ENCODE results near the gene CPSF2. TPM values are rescaled to one million over a fixed set of nuclear protein-coding genes. Genes with fewer than 3 reads are reported as not detected.

CPSF2 gene
- total RNA-seq, 1 experiment from 2014 or later, result 80.3 TPM

DNA sequence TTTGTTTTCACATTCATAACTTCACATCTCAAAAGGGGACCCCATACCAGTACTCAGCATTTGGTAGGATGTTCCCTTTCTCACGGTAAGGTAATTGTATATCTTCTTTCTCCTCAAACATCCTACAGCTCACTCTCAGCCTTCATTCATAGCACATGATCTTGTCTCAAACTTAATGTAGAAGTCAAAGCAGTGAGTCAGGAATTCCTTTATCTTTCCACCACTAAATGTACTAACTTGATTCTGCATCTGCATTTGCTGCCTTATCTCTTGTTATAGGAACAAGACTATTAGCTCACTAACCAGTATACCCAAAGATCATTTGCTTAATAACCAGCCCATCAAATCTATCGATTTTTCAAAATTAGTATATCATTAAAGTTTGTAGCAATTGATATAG, 22.9 kb downstream of the CPSF2 start:
- no peaks in the 10 kb centered on the region for H3K4me1 ChIP-seq
- H3K27me3 Mint-ChIP-seq (ENCODE audit: insufficient read depth, unreplicated experiment), result no peaks in the 10 kb centered on the region
- no peak overlapping the region for H3K27ac Mint-ChIP-seq (ENCODE audit: unreplicated experiment)
- no peak for DNase-seq
- CTCF ChIA-PET, result no interaction called here
- no peaks in the 10 kb centered on the region for H3K9me3 ChIP-seq
- POLR2A ChIA-PET, result no interaction called here
- no peaks in the 10 kb centered on the region for H3K4me1 Mint-ChIP-seq (ENCODE audit: low read depth, unreplicated experiment)
- H3K36me3 Mint-ChIP-seq (ENCODE audit: insufficient read depth, unreplicated experiment), result peaks cover 55% of the 10 kb centered on the region
- no peak overlapping the region for H3K4me3 Mint-ChIP-seq (ENCODE audit: unreplicated experiment)
- no peak for TF ChIP-seq CTCF (IDR thresholded peaks at IDR 0.05; ENCODE audit: insufficient read depth in 1 of 2, low read depth in 1 of 2, low read length in 1 of 2, severe bottlenecking in 1 of 2, unreplicated experiment in 1 of 2)
- no TSS peak for BruUV-seq (replicated peaks)
- intact Hi-C loops (cut with micrococcal nuclease; ENCODE audit: unreplicated experiment), result no loop called here
- H3K9me3 Mint-ChIP-seq (ENCODE audit: unreplicated experiment), result no peaks in the 10 kb centered on the region
- H3K27me3 ChIP-seq (replicated peaks; ENCODE audit: control insufficient read depth, insufficient read depth, low read length), result no peaks in the 10 kb centered on the region
- H3K36me3 ChIP-seq (ENCODE audit: control insufficient read depth, insufficient read depth, low read length), result peaks cover 2% of the 10 kb centered on the region
- no peak overlapping the region for H3K4me3 ChIP-seq (ENCODE audit: low read depth, low read length)

DNA sequence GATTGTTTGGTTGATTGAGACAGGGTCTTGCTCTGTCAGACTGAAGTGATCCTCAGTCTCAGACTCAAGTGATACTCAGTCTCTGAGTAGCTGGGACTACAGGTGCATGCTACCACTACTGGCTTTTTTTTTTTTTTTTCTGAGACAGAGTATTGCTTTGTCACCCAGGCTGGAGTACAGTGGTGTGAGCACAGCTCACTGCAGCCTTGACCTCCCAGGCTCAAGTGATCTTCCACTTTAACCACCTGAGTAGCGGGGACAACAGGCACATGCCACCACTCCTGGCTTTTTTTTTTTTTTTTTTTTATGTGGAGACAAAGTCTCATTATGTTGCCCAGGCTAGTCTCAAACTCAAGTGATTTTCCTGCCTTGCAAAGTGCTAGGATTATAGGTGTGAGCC, 31.8 kb downstream of the CPSF2 start:
- H3K27me3 ChIP-seq (replicated peaks; ENCODE audit: control insufficient read depth, insufficient read depth, low read length), result no peaks in the 10 kb centered on the region
- no peaks in the 10 kb centered on the region for H3K9me3 ChIP-seq
- intact Hi-C loops (cut with micrococcal nuclease; ENCODE audit: unreplicated experiment), result no loop called here
- ChIA-PET POLR2A (no interaction called here), CTCF (no interaction called here)
- H3K9me3 Mint-ChIP-seq (ENCODE audit: unreplicated experiment), result no peaks in the 10 kb centered on the region
- H3K36me3 Mint-ChIP-seq (ENCODE audit: insufficient read depth, unreplicated experiment), result peaks cover 51% of the 10 kb centered on the region
- H3K4me1 ChIP-seq, result no peaks in the 10 kb centered on the region
- no peaks in the 10 kb centered on the region for H3K4me1 Mint-ChIP-seq (ENCODE audit: low read depth, unreplicated experiment)
- H3K4me3 Mint-ChIP-seq (ENCODE audit: unreplicated experiment), result no peak overlapping the region
- no peak overlapping the region for H3K4me3 ChIP-seq (ENCODE audit: low read depth, low read length)
- DNase-seq, result no peak
- no peak overlapping the region for H3K27ac Mint-ChIP-seq (ENCODE audit: unreplicated experiment)
- no peaks in the 10 kb centered on the region for H3K36me3 ChIP-seq (ENCODE audit: control insufficient read depth, insufficient read depth, low read length)
- BruUV-seq (replicated peaks), result no TSS peak
- no peak for TF ChIP-seq CTCF (IDR thresholded peaks at IDR 0.05; ENCODE audit: insufficient read depth in 1 of 2, low read depth in 1 of 2, low read length in 1 of 2, severe bottlenecking in 1 of 2, unreplicated experiment in 1 of 2)
- H3K27me3 Mint-ChIP-seq (ENCODE audit: insufficient read depth, unreplicated experiment), result no peaks in the 10 kb centered on the region

GRCh38 chr14:92154283-92154942, 32.6 kb downstream of the CPSF2 start:
- intact Hi-C loops (cut with micrococcal nuclease; ENCODE audit: unreplicated experiment), result no loop called here
- no peaks in the 10 kb centered on the region for H3K9me3 Mint-ChIP-seq (ENCODE audit: unreplicated experiment)
- CTCF ChIA-PET, result no interaction called here
- H3K4me3 Mint-ChIP-seq (ENCODE audit: unreplicated experiment), result no peak overlapping the region
- Histone ChIP-seq H3K36me3 (ENCODE audit: control insufficient read depth, insufficient read depth, low read length) (no peaks in the 10 kb centered on the region), H3K4me1 (no peaks in the 10 kb centered on the region), H3K27me3 (replicated peaks; ENCODE audit: control insufficient read depth, insufficient read depth, low read length) (no peaks in the 10 kb centered on the region), H3K4me3 (ENCODE audit: low read depth, low read length) (no peak overlapping the region), H3K9me3 (no peaks in the 10 kb centered on the region)
- BruUV-seq (replicated peaks), result no TSS peak
- POLR2A ChIA-PET, result no interaction called here
- peaks cover 58% of the 10 kb centered on the region for H3K36me3 Mint-ChIP-seq (ENCODE audit: insufficient read depth, unreplicated experiment)
- no peaks in the 10 kb centered on the region for H3K4me1 Mint-ChIP-seq (ENCODE audit: low read depth, unreplicated experiment)
- DNase-seq, result no peak
- no peak overlapping the region for H3K27ac Mint-ChIP-seq (ENCODE audit: unreplicated experiment)
- no peaks in the 10 kb centered on the region for H3K27me3 Mint-ChIP-seq (ENCODE audit: insufficient read depth, unreplicated experiment)
- TF ChIP-seq CTCF (IDR thresholded peaks at IDR 0.05; ENCODE audit: insufficient read depth in 1 of 2, low read depth in 1 of 2, low read length in 1 of 2, severe bottlenecking in 1 of 2, unreplicated experiment in 1 of 2), result no peak
